Measurements from ENCODE around the gene TAF4.

The TAF4 gene

DNA sequence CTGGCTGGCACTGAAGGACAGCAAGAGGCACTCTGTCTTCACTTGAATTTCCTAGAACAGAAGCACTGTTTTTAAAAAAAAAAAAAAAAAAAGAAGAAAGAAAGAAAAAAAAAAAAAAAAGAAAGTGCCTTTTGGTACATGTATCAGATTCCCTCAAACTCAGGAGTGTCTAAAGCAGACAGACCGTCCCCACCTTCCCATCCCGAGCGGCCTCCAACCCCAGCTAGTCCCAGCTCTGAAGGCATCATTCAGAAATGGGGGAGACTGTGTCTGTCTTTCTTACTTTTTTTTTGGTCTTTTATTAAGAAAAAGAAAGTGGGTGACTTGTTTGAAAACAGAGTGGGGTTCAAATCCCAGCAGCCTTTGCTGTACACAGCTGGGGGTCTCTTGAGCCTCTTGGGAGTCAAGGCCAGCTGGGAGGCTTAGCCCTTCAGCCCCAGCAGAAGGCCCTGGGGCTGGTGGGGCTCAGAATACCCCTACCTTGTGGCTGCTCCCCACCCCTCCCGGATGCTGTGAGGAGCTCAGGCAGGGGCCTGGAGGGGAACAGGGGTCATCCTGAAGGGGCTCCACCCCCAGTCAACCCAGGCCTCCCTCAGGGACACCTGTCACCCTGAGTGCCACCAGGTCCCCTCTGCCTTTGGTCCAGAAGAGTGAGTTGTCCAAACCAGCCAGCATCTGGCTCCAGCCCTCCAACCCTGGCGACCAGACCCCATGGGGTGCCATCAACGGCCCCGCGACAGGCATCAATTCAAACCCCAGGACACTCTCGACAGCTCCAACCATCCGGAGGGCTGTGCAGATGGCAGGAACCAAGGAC, 128.3 kb downstream of the TAF4 start:
- Histone ChIP-seq H3K27me3 (ENCODE audit: insufficient read depth, low read length) (no peaks in the 10 kb centered on the region), H3K4me3 (ENCODE audit: low read length) (no peak overlapping the region)
- WGBS, result 84% methylated on average over 10 of the region's 10 CpGs

DNA sequence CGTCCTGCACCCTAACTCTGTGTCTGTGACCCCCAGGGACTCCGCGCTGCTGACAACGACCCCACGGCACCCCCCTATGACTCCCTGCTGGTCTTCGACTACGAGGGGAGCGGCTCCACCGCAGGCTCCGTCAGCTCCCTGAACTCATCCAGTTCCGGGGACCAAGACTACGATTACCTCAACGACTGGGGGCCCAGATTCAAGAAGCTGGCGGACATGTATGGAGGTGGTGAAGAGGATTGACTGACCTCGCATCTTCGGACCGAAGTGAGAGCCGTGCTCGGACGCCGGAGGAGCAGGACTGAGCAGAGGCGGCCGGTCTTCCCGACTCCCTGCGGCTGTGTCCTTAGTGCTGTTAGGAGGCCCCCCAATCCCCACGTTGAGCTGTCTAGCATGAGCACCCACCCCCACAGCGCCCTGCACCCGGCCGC, 129.0 kb downstream of the TAF4 start:
- H3K4me3 ChIP-seq (ENCODE audit: low read length), result no peak overlapping the region
- 0 out of 2 replicates have a peak, but pooled peaks cover 3% of the 10 kb centered on the region for H3K4me1 ChIP-seq (ENCODE audit: insufficient read depth, low read length)
- H3K9me3 ChIP-seq (ENCODE audit: insufficient read depth, low read depth, low read length), result no peaks in the 10 kb centered on the region
- no peaks in the 10 kb centered on the region for H3K27me3 ChIP-seq (ENCODE audit: insufficient read depth, low read length)
- 93% methylated on average over 29 of the region's 29 CpGs for WGBS
- no peaks in the 10 kb centered on the region for H3K36me3 ChIP-seq (ENCODE audit: insufficient read depth, low read length)
- no peak overlapping the region for H3K9ac ChIP-seq (ENCODE audit: low read depth, low read length)
- H3K27ac ChIP-seq (ENCODE audit: low read depth, low read length), result no peak overlapping the region

More for the DNA sequence above, 128.3 kb downstream of the TAF4 start:
- Histone ChIP-seq H3K36me3 (ENCODE audit: insufficient read depth, low read length) (no peaks in the 10 kb centered on the region), H3K4me1 (ENCODE audit: insufficient read depth, low read length) (0 out of 2 replicates have a peak, but pooled peaks cover 3% of the 10 kb centered on the region), H3K9me3 (ENCODE audit: insufficient read depth, low read depth, low read length) (no peaks in the 10 kb centered on the region), H3K9ac (ENCODE audit: low read depth, low read length) (no peak overlapping the region), H3K27ac (ENCODE audit: low read depth, low read length) (no peak overlapping the region)

DNA sequence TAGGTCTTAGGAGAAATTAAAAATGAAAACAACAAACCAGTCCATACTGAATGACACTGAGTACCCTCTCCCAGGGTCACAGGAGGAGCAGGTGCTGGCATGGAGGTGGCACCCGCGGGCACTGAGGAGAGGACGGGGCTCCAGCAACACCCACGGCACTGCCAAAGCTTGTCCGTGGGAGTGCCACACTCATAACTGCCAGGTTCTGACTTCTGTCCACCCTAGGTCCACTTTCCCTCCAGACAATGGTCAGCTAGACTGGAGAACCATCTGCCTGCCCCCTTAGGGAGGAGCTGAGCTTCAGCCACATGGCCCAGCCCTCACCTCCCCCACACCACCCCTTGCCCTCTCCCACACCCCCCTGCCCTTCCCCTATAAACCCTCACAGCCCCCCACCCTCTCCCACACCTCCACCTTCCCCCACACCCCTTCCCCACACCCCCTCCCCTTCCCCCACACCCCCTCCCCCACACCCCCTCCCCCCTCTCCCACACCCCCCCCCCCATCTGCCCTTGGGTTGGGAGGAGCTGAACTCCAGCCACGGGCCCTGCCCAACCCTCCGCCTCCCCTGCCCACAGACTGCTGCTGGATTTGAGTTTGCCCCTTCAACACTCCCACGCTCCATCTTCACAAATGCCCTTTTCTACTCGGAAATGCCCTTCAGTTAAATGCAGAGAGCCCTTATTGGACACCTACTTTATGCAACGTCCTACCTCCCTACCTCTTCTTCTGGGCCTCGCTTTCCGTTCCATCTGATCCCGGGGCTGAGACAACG, 129.6 kb downstream of the TAF4 start:
- no peaks in the 10 kb centered on the region for H3K9me3 ChIP-seq (ENCODE audit: insufficient read depth, low read depth, low read length)
- H3K27ac ChIP-seq (ENCODE audit: low read depth, low read length), result no peak overlapping the region
- no peak overlapping the region for H3K9ac ChIP-seq (ENCODE audit: low read depth, low read length)
- H3K27me3 ChIP-seq (ENCODE audit: insufficient read depth, low read length), result no peaks in the 10 kb centered on the region
- H3K4me1 ChIP-seq (ENCODE audit: insufficient read depth, low read length), result 0 out of 2 replicates have a peak, but pooled peaks cover 3% of the 10 kb centered on the region
- WGBS, result 94% methylated on average over 14 of the region's 14 CpGs
- H3K4me3 ChIP-seq (ENCODE audit: low read length), result no peak overlapping the region
- no peaks in the 10 kb centered on the region for H3K36me3 ChIP-seq (ENCODE audit: insufficient read depth, low read length)

DNA sequence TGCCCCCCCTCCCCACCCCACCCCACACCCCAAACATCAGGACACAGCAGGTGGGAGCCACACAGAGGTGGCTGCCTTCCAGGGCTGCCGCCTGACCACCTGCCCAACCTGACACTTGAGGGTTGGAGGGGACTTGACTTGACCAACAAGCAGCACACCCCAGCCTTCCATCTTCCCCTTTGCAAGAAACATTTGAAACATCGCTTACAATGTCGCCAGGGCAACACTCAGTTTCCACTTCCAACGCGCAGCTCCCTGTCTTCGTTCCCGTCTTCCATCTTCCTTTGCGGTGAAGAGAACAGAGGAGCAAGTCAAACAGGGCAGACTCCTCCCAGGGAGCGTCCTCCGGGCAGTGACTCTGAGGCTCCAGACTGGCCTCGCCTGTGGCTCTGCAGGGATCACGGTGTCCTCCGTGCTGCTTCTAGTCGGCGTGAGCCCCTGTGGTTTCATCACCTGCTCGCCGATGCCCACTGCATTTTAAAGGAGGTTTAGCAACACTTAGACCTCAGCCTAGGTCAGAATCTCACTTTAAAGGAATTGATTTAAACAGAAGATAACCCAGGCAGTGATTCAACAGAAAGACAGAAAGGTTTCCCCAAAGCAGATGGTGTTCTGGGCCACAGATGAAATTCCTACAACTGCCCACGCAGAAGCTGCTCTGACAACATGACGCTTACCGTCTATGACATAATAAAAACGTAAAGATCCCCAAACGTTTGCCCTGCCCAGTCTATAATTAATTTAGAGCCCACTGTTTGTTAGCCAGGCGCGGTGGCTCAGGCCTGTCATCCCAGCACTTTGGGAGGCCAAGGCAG, 130.8 kb downstream of the TAF4 start:
- Histone ChIP-seq H3K4me1 (ENCODE audit: insufficient read depth, low read length) (0 out of 2 replicates have a peak, but pooled peaks cover 3% of the 10 kb centered on the region), H3K9me3 (ENCODE audit: insufficient read depth, low read depth, low read length) (no peaks in the 10 kb centered on the region), H3K27me3 (ENCODE audit: insufficient read depth, low read length) (no peaks in the 10 kb centered on the region), H3K36me3 (ENCODE audit: insufficient read depth, low read length) (no peaks in the 10 kb centered on the region), H3K4me3 (ENCODE audit: low read length) (no peak overlapping the region), H3K9ac (ENCODE audit: low read depth, low read length) (no peak overlapping the region), H3K27ac (ENCODE audit: low read depth, low read length) (no peak overlapping the region)
- WGBS, result 77% methylated on average over 24 of the region's 24 CpGs

DNA sequence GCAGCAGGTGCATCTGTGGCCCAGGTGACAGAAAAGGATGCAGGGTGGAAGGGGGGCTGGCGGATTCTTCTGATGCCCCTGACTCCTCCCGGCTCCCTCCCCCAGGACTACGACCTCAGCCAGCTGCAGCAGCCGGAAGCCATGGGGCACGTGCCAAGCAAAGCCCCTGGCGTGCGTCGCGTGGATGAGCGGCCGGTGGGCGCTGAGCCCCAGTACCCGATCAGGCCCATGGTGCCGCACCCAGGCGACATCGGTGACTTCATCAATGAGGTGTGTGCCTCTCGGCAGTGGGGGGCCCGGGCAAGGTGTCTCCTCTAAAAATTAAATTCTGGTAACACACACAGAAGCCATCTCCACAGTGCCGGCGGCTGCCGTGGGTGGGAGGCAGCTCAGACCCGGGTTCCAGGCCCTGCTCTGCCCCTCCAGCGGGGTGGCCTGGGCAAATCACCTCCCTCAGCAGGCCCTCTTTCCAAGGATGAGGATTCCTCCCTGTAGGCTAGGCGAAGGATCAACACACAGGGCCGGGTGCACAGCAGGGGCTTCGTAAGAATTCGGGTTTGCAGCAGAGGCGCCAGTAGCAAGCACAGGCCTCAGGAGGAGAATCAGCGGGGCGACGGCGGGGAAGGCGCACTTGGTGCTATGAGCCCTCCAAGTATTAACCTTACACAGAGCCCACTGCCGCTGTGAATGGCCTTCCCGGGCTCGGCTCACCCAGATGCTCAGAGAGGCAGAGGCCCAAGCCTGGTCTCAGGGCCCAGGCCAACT, 131.5 kb downstream of the TAF4 start:
- Histone ChIP-seq H3K27me3 (ENCODE audit: insufficient read depth, low read length) (no peaks in the 10 kb centered on the region), H3K4me1 (ENCODE audit: insufficient read depth, low read length) (0 out of 2 replicates have a peak, but pooled peaks cover 3% of the 10 kb centered on the region), H3K4me3 (ENCODE audit: low read length) (no peak overlapping the region), H3K36me3 (ENCODE audit: insufficient read depth, low read length) (no peaks in the 10 kb centered on the region), H3K27ac (ENCODE audit: low read depth, low read length) (no peak overlapping the region), H3K9ac (ENCODE audit: low read depth, low read length) (no peak overlapping the region), H3K9me3 (ENCODE audit: insufficient read depth, low read depth, low read length) (no peaks in the 10 kb centered on the region)
- WGBS, result 77% methylated on average over 36 of the region's 36 CpGs

DNA sequence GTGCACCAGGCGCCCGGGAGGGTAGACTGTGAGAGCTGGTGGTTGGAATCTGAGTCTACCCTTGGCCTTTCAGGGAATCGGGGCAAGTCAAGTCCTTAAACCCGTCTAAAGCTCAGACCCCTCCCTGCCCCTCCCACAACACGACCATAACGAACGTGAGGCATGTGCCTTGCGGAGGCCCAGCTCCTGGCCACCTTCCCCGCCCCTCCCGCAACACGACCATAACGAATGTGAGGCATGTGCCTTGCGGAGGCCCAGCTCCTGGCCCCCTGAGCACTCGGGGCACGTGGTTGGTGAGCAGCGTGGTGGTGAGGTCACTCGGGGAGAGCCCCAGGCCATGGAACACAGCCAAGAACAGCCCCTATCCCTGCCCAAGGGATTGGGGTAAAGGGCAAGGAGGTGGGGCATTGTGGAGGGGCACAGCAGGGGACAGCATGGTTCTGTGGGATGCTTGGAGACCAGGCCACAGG, 132.2 kb downstream of the TAF4 start:
- H3K36me3 ChIP-seq (ENCODE audit: insufficient read depth, low read length), result no peaks in the 10 kb centered on the region
- no peak overlapping the region for H3K9ac ChIP-seq (ENCODE audit: low read depth, low read length)
- H3K27me3 ChIP-seq (ENCODE audit: insufficient read depth, low read length), result no peaks in the 10 kb centered on the region

DNA sequence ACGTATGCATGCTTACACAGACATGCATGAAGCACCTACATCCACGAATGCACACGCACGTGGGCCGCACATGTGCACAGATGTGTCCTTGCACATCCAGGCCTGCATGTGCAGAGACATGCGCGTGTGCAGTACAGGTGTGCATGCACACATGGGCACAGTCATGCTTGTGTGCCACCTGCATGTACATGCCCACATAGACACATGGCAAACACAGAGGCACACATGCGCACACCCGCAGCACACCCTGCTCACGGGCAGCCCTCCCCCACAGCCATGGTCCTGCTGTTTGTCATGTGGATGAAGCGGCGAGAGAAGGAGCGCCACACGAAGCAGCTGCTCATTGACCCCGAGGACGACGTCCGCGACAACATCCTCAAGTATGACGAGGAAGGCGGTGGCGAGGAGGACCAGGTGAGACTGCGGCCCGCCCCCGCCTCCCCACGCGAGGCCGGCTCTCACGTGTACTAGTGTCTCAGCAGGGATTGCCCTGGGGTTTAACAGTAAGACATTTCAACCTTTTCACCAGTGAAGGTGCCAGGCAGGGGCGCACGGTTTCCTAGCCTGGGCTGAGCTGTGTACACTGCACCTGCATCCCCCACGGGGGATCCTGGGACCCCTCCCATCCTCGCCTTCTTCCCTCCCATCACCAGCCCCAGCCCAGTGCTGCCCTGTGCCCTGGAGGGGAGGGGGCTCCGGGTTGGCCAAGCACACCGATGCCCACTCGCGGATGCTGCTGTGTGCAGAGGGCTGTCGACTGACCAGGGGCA, 132.8 kb downstream of the TAF4 start:
- Histone ChIP-seq H3K4me3 (ENCODE audit: low read length) (no peak overlapping the region), H3K9me3 (ENCODE audit: insufficient read depth, low read depth, low read length) (no peaks in the 10 kb centered on the region), H3K27me3 (ENCODE audit: insufficient read depth, low read length) (no peaks in the 10 kb centered on the region), H3K9ac (ENCODE audit: low read depth, low read length) (no peak overlapping the region), H3K27ac (ENCODE audit: low read depth, low read length) (no peak overlapping the region), H3K36me3 (ENCODE audit: insufficient read depth, low read length) (no peaks in the 10 kb centered on the region), H3K4me1 (ENCODE audit: insufficient read depth, low read length) (0 out of 2 replicates have a peak, but pooled peaks cover 3% of the 10 kb centered on the region)
- WGBS, result 92% methylated on average over 38 of the region's 38 CpGs

More for the DNA sequence above, 132.2 kb downstream of the TAF4 start:
- Histone ChIP-seq H3K4me3 (ENCODE audit: low read length) (no peak overlapping the region), H3K4me1 (ENCODE audit: insufficient read depth, low read length) (0 out of 2 replicates have a peak, but pooled peaks cover 3% of the 10 kb centered on the region), H3K27ac (ENCODE audit: low read depth, low read length) (no peak overlapping the region), H3K9me3 (ENCODE audit: insufficient read depth, low read depth, low read length) (no peaks in the 10 kb centered on the region)
- 85% methylated on average over 17 of the region's 17 CpGs for WGBS

DNA sequence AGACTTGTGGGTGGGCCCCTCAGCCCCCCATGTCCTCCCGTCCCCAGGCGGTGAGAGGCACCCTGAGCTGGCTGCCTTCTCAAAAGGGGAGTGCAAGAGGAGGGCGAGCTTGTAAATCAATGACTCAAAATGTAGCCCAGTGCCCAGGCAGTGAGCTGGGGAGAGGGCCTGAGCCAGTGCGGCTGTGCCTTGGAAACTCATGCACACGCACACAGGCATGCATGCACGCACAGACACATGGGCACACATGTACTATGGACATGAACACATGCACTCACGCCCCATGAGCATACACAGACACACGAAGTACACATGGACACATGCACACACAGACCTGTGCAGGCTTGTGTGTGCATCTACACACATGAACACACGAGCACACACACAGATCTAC, 133.5 kb downstream of the TAF4 start:
- H3K27ac ChIP-seq (ENCODE audit: low read depth, low read length), result no peak overlapping the region
- H3K9ac ChIP-seq (ENCODE audit: low read depth, low read length), result no peak overlapping the region
- no peaks in the 10 kb centered on the region for H3K27me3 ChIP-seq (ENCODE audit: insufficient read depth, low read length)
- H3K4me1 ChIP-seq (ENCODE audit: insufficient read depth, low read length), result 0 out of 2 replicates have a peak, but pooled peaks cover 3% of the 10 kb centered on the region
- H3K9me3 ChIP-seq (ENCODE audit: insufficient read depth, low read depth, low read length), result no peaks in the 10 kb centered on the region
- no peaks in the 10 kb centered on the region for H3K36me3 ChIP-seq (ENCODE audit: insufficient read depth, low read length)
- no peak overlapping the region for H3K4me3 ChIP-seq (ENCODE audit: low read length)
- 93% methylated on average over 9 of the region's 9 CpGs for WGBS

DNA sequence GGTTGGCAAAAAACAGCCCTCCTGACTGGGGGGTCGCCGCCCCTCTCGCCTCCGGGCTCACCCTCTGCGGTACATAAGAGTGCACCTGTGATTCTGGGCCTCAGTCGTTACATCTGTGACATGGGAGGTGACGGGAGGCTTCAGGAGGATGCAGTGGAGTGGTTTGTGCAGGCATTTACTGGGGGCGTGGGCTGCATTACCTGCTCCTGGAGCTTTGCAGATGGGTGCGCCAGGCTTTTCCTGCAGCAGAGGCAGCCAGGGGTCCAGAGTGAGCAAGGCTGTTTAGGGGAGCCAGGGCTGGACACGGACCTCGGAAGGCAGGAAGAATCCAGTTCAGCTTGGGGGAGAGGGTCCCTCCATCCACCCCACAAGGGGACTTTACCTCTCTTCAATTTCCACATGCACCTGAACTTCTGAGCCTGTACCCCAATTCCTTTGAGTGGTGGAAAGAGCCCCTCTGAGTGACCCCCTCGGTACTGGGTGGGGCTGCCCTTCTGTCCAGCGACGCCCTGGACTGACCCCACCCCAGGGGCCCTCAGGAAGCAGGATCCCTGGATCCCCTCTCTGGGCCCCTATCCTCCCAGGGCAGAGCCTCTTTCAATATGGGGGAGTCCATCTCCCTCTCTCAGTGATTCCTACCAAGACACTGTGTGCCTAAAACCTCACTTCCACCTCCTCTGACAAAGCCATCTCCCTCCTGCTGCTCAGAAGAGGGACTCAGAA, 134.0 kb downstream of the TAF4 start:
- H3K4me1 ChIP-seq (ENCODE audit: insufficient read depth, low read length), result 0 out of 2 replicates have a peak, but pooled peaks cover 3% of the 10 kb centered on the region
- 94% methylated on average over 14 of the region's 14 CpGs for WGBS
- no peak overlapping the region for H3K27ac ChIP-seq (ENCODE audit: low read depth, low read length)
- H3K9ac ChIP-seq (ENCODE audit: low read depth, low read length), result no peak overlapping the region
- no peaks in the 10 kb centered on the region for H3K9me3 ChIP-seq (ENCODE audit: insufficient read depth, low read depth, low read length)
- no peaks in the 10 kb centered on the region for H3K36me3 ChIP-seq (ENCODE audit: insufficient read depth, low read length)
- no peaks in the 10 kb centered on the region for H3K27me3 ChIP-seq (ENCODE audit: insufficient read depth, low read length)
- no peak overlapping the region for H3K4me3 ChIP-seq (ENCODE audit: low read length)
